Osteoblast (primary cell): ENCODE measurements around the gene FBXO9. TPM values are rescaled to one million over a fixed set of nuclear protein-coding genes. Genes with fewer than 3 reads are reported as not detected.
"Not testable (repeated sequence)": the region's sequence is repeated elsewhere in the genome, so short reads cannot be mapped to it uniquely, and the experiment has no call there.

ENCODE experiments used
- DNase-seq: peaks from one replicate; pipeline ENCODE4 v3.0.0; 2011; ENCODE audit warnings: low spot score, mixed read lengths; ENCODE audit not compliant: insufficient read length; ENCODE audit errors: missing footprints
- H2AFZ ChIP-seq: 2 replicates; pipeline ENCODE4 v1.6.0; 2011; ENCODE audit warnings: mild to moderate bottlenecking, low read length
- H3K27ac ChIP-seq: 2 replicates; pipeline ENCODE4 v1.5.1; 2011; ENCODE audit warnings: mild to moderate bottlenecking, low read depth, low read length, moderate library complexity
- H3K27me3 ChIP-seq: 2 replicates; pipeline ENCODE4 v1.6.0; 2012; ENCODE audit warnings: mild to moderate bottlenecking, control low read depth, inconsistent platforms, low read length, moderate library complexity; ENCODE audit not compliant: insufficient read depth
- H3K36me3 ChIP-seq: 2 replicates; pipeline ENCODE4 v1.5.1; 2011; ENCODE audit warnings: mild to moderate bottlenecking, low read length, control low read depth, moderate library complexity; ENCODE audit not compliant: insufficient read depth
- H3K4me1 ChIP-seq: 2 replicates; pipeline ENCODE4 v1.5.1; 2011; ENCODE audit warnings: mild to moderate bottlenecking, low read length, control low read depth, moderate library complexity; ENCODE audit not compliant: insufficient read depth
- H3K4me2 ChIP-seq: 2 replicates; pipeline ENCODE4 v1.6.0; 2011; ENCODE audit warnings: mild to moderate bottlenecking, low read length; ENCODE audit not compliant: insufficient read depth
- H3K4me3 ChIP-seq: fragments of 200-600 bp; sonication (generic); 3 replicates; pipeline ENCODE4 v1.5.1; 2012; ENCODE audit warnings: mild to moderate bottlenecking, low read length, inconsistent platforms; ENCODE audit not compliant: insufficient read depth
- H3K79me2 ChIP-seq: 2 replicates; pipeline ENCODE4 v1.6.0; 2012; ENCODE audit warnings: mild to moderate bottlenecking, low read length, control low read depth, inconsistent platforms; ENCODE audit not compliant: insufficient read depth
- H3K9me3 ChIP-seq: 2 replicates; pipeline ENCODE4 v1.5.1; 2011; ENCODE audit warnings: low read depth, low read length, control low read depth
- H4K20me1 ChIP-seq: 2 replicates; pipeline ENCODE4 v1.6.0; 2012; ENCODE audit warnings: mild to moderate bottlenecking, low read length, control low read depth; ENCODE audit not compliant: insufficient read depth
- CTCF ChIP-seq: IDR thresholded peaks from 2 replicates; pipeline ENCODE4 v1.5.1; 2011; ENCODE audit warnings: mild to moderate bottlenecking, low read depth, low read length, moderate library complexity; ENCODE audit errors: extremely low read depth
- total RNA-seq: library from RNA; depleted of rRNA; stranded (reverse); fragments of >200 nt; gene quantifications from 2 replicates; pipeline ENCODE4 v1.2.3, GENCODE V29; 2012

The FBXO9 gene
- total RNA-seq, 1 donor, result 53.6 TPM

GRCh38 chr6:53058388-53059195 lies 6.6 kb upstream of the FBXO9 start:
- no peak for TF ChIP-seq CTCF
- Histone ChIP-seq H3K9me3 (no peaks in the 10 kb centered on the region), H3K4me1 (peaks cover 19% of the 10 kb centered on the region), H3K4me2 (no peak overlapping the region), H3K27ac (no peak overlapping the region), H3K4me3 (no peak overlapping the region), H3K27me3 (no peaks in the 10 kb centered on the region), H2AFZ (no peak overlapping the region), H3K79me2 (peaks cover 77% of the 10 kb centered on the region), H3K36me3 (no peaks in the 10 kb centered on the region), H4K20me1 (no peaks in the 10 kb centered on the region)
- peak; percentile 26 for DNase-seq

GRCh38 chr6:53059648-53060589 lies 5.3 kb upstream of the FBXO9 start:
- DNase-seq, result peak; percentile 25
- TF ChIP-seq CTCF, result no peak
- H3K4me1 ChIP-seq, result peaks cover 19% of the 10 kb centered on the region
- H3K27ac ChIP-seq, result peak overlapping the region; percentile 79
- peak overlapping the region; percentile 92 for H3K4me3 ChIP-seq
- peaks cover 65% of the 10 kb centered on the region for H3K79me2 ChIP-seq
- H4K20me1 ChIP-seq, result no peaks in the 10 kb centered on the region
- no peaks in the 10 kb centered on the region for H3K27me3 ChIP-seq
- no peaks in the 10 kb centered on the region for H3K9me3 ChIP-seq
- H3K36me3 ChIP-seq, result no peaks in the 10 kb centered on the region
- peak overlapping the region; percentile 97 for H2AFZ ChIP-seq
- peak overlapping the region; percentile 86 for H3K4me2 ChIP-seq

GRCh38 chr6:53062169-53062539 lies 3.0 kb upstream of the FBXO9 start:
- Histone ChIP-seq H3K36me3 (no peaks in the 10 kb centered on the region), H3K4me3 (peak overlapping the region; percentile 92), H3K27me3 (no peaks in the 10 kb centered on the region), H4K20me1 (peaks cover 12% of the 10 kb centered on the region), H3K79me2 (peaks cover 66% of the 10 kb centered on the region), H3K4me2 (peak overlapping the region; percentile 86), H3K27ac (peak overlapping the region; percentile 79), H3K4me1 (peaks cover 30% of the 10 kb centered on the region), H2AFZ (peak overlapping the region; percentile 97), H3K9me3 (no peaks in the 10 kb centered on the region)
- DNase-seq, result no peak
- TF ChIP-seq CTCF, result no peak

GRCh38 chr6:53064255-53064654 lies 949 bp upstream of the FBXO9 start:
- H3K27ac ChIP-seq, DNase-seq, H3K36me3 ChIP-seq, H3K9me3 ChIP-seq, H3K27me3 ChIP-seq: not testable (repeated sequence)
- H3K4me1 ChIP-seq, result peaks cover 30% of the 10 kb centered on the region
- peaks cover 64% of the 10 kb centered on the region for H3K79me2 ChIP-seq
- H2AFZ ChIP-seq, result peak overlapping the region; percentile 99
- peak overlapping the region; percentile 94 for H3K4me2 ChIP-seq
- peak overlapping the region; percentile 92 for H3K4me3 ChIP-seq
- peaks cover 20% of the 10 kb centered on the region for H4K20me1 ChIP-seq
